HepG2 (cell line): Measurements from ENCODE around the gene TSEN34. TPM values are rescaled to one million over a fixed set of nuclear protein-coding genes. Genes with fewer than 3 reads are reported as not detected.
"Not testable (repeated sequence)": the region's sequence is repeated elsewhere in the genome, so short reads cannot be mapped to it uniquely, and the experiment has no call there.

Experiments used
- ATAC-seq: fragments of 200-7000 bp; cut with Tn5 transposase; 3 replicates; pipeline ENCODE4 v1.9.1; 2020; ENCODE audit warnings: mild to moderate bottlenecking, moderate library complexity
- BruUV-seq: library from RNA; stranded (reverse); fragments of 400-500 nt; replicated peaks from 2 replicates; lab custom pipeline; 2021; lab: Mats Ljungman, UMichigan
- CTCF ChIA-PET: fragments of 300-600 bp; formaldehyde crosslinking; extraction: SDS; loops from one replicate; lab custom pipeline; 2021; ENCODE audit warnings: low total read pairs, inconsistent platforms, low intra/inter-chr PET ratio; lab: Yijun Ruan, JAX
- POLR2A ChIA-PET: fragments of 350-600 bp; sonication (Branson Sonifier 250); formaldehyde crosslinking; loops from one replicate; lab custom pipeline; 2020; ENCODE audit warnings: antibody characterized with exemption, inconsistent platforms; lab: Yijun Ruan, JAX
- DNase-seq: peaks from one replicate; pipeline ENCODE4 v3.0.0-alpha.2; 2015; ENCODE audit warnings: low spot score
- FAIRE-seq: peaks from 3 replicates; lab custom pipeline; 2011; peaks lifted over from hg19 to GRCh38; lab: Jason Lieb, UNC
- H2AFZ ChIP-seq: one replicate; pipeline ENCODE4 v1.6.1; 2011; ENCODE audit warnings: low read length, inconsistent platforms
- H3K27ac ChIP-seq: fragments of 300-600 bp; 3 replicates; pipeline ENCODE4 v1.8.0; 2011; ENCODE audit warnings: mixed run types, mild to moderate bottlenecking, mixed read lengths, low read length, inconsistent platforms; ENCODE audit not compliant: insufficient read depth; ENCODE audit errors: extremely low read length
- H3K27me3 ChIP-seq, 2 experiments: fragments of 200-600 bp in 1 of 2; 2 replicates in 1 of 2; 3 replicates in 1 of 2; pipeline versions ENCODE4 v1.6.0 to v1.8.0; 2011; ENCODE audit warnings: low read length in 2 of 2, mild to moderate bottlenecking in 2 of 2, moderate library complexity in 2 of 2, inconsistent platforms in 1 of 2; ENCODE audit not compliant: insufficient read depth in 2 of 2, control insufficient read depth in 1 of 2
- H3K36me3 ChIP-seq, 2 experiments: fragments of 200-600 bp in 1 of 2; replicated peaks in 1 of 2; 2 replicates in 1 of 2; 3 replicates in 1 of 2; pipeline versions ENCODE4 v1.5.1 to v1.8.0; 2011; ENCODE audit warnings: low read length in 2 of 2, inconsistent platforms in 1 of 2; ENCODE audit not compliant: insufficient read depth in 2 of 2, control insufficient read depth in 1 of 2
- H3K4me1 ChIP-seq: 2 replicates; pipeline ENCODE4 v1.5.1; 2012; ENCODE audit warnings: low read length, inconsistent platforms; ENCODE audit not compliant: insufficient read depth
- H3K4me2 ChIP-seq: 2 replicates; pipeline ENCODE4 v1.6.0; 2011; ENCODE audit warnings: low read depth, low read length, inconsistent platforms
- H3K4me3 ChIP-seq, 3 experiments: fragments of 200-600 bp in 1 of 3; sonication (generic), shearing (Covaris generic) in 1 of 3; replicated peaks in 1 of 3; 2 replicates each; pipeline ENCODE4 v1.5.1; 2011 to 2016; ENCODE audit warnings: low read length in 3 of 3, inconsistent platforms in 2 of 3, low read depth in 2 of 3, mild to moderate bottlenecking in 2 of 3, control low read depth in 1 of 3, mixed read lengths in 1 of 3; ENCODE audit not compliant: insufficient read depth in 1 of 3
- H3K79me2 ChIP-seq: one replicate; pipeline ENCODE4 v1.6.1; 2011; ENCODE audit warnings: low read length, inconsistent platforms; ENCODE audit not compliant: insufficient read depth
- H3K9ac ChIP-seq: 2 replicates; pipeline ENCODE4 v1.6.0; 2011; ENCODE audit warnings: mild to moderate bottlenecking, low read depth, low read length, inconsistent platforms; ENCODE audit not compliant: insufficient read depth
- H3K9me3 ChIP-seq: 2 replicates; pipeline ENCODE4 v1.5.1; 2012; ENCODE audit warnings: mild to moderate bottlenecking, low read length
- H4K20me1 ChIP-seq: 2 replicates; pipeline ENCODE4 v1.6.0; 2011; ENCODE audit warnings: inconsistent platforms, mild to moderate bottlenecking, low read length, moderate library complexity; ENCODE audit not compliant: insufficient read depth
- ADNP ChIP-seq: sonication (generic); formaldehyde crosslinking; IDR thresholded peaks from 2 replicates; pipeline ENCODE4 v1.4.0; 2020; ENCODE audit warnings: missing genetic modification reagents
- HOXD1 ChIP-seq: sonication (generic); formaldehyde crosslinking; IDR thresholded peaks from 2 replicates; pipeline ENCODE4 v1.5.0; 2020; ENCODE audit warnings: missing genetic modification reagents
- IKZF4 ChIP-seq: sonication (generic); formaldehyde crosslinking; IDR thresholded peaks from 2 replicates; pipeline ENCODE4 v1.5.1; 2020; ENCODE audit warnings: borderline replicate concordance, mild to moderate bottlenecking, low read depth, missing genetic modification reagents; ENCODE audit errors: not compliant biosample characterization
- NFRKB ChIP-seq: fragments of 450-650 bp; IDR thresholded peaks from 2 replicates; pipeline ENCODE4 v1.6.1; 2017
- SAP130 ChIP-seq: IDR thresholded peaks from 2 replicates; pipeline ENCODE4 v1.6.1; 2016; ENCODE audit warnings: low read depth
- SP4 ChIP-seq: sonication (generic); formaldehyde crosslinking; IDR thresholded peaks from 2 replicates; pipeline ENCODE4 v1.8.1; 2023; ENCODE audit warnings: mild to moderate bottlenecking, missing genetic modification reagents
- ZNF235 ChIP-seq: sonication (generic); formaldehyde crosslinking; IDR thresholded peaks from 2 replicates; pipeline ENCODE4 v1.8.1; 2023; ENCODE audit warnings: mild to moderate bottlenecking, missing genetic modification reagents, borderline replicate concordance
- ZNF451 ChIP-seq: sonication (generic); formaldehyde crosslinking; IDR thresholded peaks from 2 replicates; pipeline ENCODE4 v1.5.0; 2020; ENCODE audit warnings: mild to moderate bottlenecking, missing genetic modification reagents
- ZNF850 ChIP-seq: sonication (generic); formaldehyde crosslinking; conservative IDR thresholded peaks from 2 replicates; pipeline ENCODE4 v1.9.0; 2021; ENCODE audit warnings: mild to moderate bottlenecking, missing genetic modification reagents
- WGBS: methylation state at CpG from one replicate; pipeline ENCODE4 v1.1.6; 2017; ENCODE audit warnings: low lambda C conversion rate; 5-methylcytosine and 5-hydroxymethylcytosine counted together
- in situ Hi-C: cut with HindIII; loops from 2 replicates; pipeline ENCODE4 v1.10.0; 2017; ENCODE audit warnings: low pct_unique_long_range_greater_than_20kb; ENCODE audit not compliant: extremely low pct_ligation_motif_present
- intact Hi-C: fragments of 100-400 bp; cut with micrococcal nuclease; formaldehyde crosslinking; loops from one replicate; pipeline ENCODE4 v1.10.0; 2022; ENCODE audit not compliant: unreplicated experiment
- polyA plus RNA-seq, 8 experiments: library from polyadenylated mRNA; depleted of rRNA in 3 of 8; stranded (reverse) in 7 of 8; unstranded in 1 of 8; fragments of >200 nt; fragmentation: Illumina TruSeq in 4 of 8; extraction: Trizol in 4 of 8; gene quantifications; 2 replicates each; pipeline versions ENCODE4 v1.2.1 to v1.2.3, GENCODE V29; 2011 to 2016; ENCODE audit warnings: low read depth in 4 of 8, missing spikeins in 1 of 8, mixed read lengths in 1 of 8; ENCODE audit not compliant: insufficient read depth in 1 of 8
- total RNA-seq, 5 experiments: library from RNA; depleted of rRNA; stranded (reverse); fragments of >200 nt; fragmentation: Illumina TruSeq; extraction: Trizol; gene quantifications; 2 replicates each; pipeline ENCODE4 v1.2.3, GENCODE V29; 2016; ENCODE audit warnings: low read depth in 1 of 5
- TF ChIP-seq, protein P1 (sequence below): sonication (generic); formaldehyde crosslinking; IDR thresholded peaks from 2 replicates; pipeline ENCODE4 v1.4.0; 2020; ENCODE audit warnings: mild to moderate bottlenecking, missing genetic modification reagents
- TF ChIP-seq, protein P2 (sequence below): sonication (generic); formaldehyde crosslinking; conservative IDR thresholded peaks from 2 replicates; pipeline ENCODE4 v1.8.0; 2022; ENCODE audit warnings: low read depth, missing genetic modification reagents
- TF ChIP-seq, protein P3 (sequence below): sonication (generic); formaldehyde crosslinking; conservative IDR thresholded peaks from 2 replicates; pipeline ENCODE4 v1.5.0; 2020; ENCODE audit warnings: missing genetic modification reagents

TSEN34 gene
- total and polyA plus RNA-seq, 2 of the 13 experiments (the other 11 are each of a cell fraction or from before 2014, with no cell fraction given): 55.1 to 65.4 TPM

DNA sequence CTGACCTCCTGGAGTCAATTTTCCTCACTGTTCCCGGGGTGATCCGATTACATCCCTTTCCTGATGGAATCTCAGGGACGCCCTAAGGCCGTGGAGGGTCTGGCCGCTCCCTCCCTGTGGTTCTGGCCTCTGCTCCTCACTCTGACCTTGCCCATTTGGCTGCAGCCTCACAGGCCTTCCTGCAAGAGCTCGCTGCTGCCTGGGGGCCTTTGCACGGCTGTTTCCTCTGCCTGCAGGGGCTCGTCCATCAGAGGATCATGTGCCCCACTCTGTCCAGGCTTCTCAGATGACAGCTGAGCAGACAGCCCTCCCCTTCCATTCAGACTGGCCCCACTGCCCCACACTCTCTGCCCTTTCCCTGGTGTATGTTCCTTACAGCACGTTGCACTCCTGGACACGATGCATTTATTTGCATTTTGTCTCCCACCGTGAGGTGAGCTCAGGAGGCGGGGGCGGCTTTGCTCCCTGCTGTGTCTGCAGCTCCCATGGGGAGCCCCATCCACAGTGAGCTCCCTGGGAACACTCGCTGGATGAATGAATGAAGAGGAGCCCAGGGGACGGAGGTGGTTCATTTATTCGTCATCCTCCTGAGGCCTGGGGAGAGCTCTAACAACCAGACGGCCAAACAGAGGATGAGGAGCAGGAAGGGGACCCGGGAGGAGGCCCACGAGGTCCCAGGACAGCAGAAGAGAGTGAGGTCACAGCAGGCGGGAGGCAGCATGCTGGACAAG lies 26.6 kb downstream of the TSEN34 start:
- TF ChIP-seq SAP130 (CRISPR knock-in tag): peak; percentile 29; the same call in 1 of the 2 replicates
- H4K20me1 ChIP-seq, H3K79me2 ChIP-seq, CTCF ChIA-PET, H3K4me2 ChIP-seq, BruUV-seq, DNase-seq, FAIRE-seq, H3K36me3 ChIP-seq, H2AFZ ChIP-seq, H3K9me3 ChIP-seq, H3K27ac ChIP-seq, in situ Hi-C loops, H3K9ac ChIP-seq, ATAC-seq, intact Hi-C loops, H3K27me3 ChIP-seq: not testable (repeated sequence)
- POLR2A ChIA-PET: interaction anchor here (1.0 to 1.2 kb wide), 2 partner anchors 9 to 17 kb away, joined by 3 read pairs; no protein-coding TSS in a partner anchor
- Histone ChIP-seq H3K4me1 (peaks cover 21% of the 10 kb centered on the region), H3K4me3 (peak overlapping the region in 1 of 3 experiments; percentile 28; a peak in 1 of 6 replicates)
- 14% methylated on average over 14 of the region's 20 CpGs for WGBS

DNA sequence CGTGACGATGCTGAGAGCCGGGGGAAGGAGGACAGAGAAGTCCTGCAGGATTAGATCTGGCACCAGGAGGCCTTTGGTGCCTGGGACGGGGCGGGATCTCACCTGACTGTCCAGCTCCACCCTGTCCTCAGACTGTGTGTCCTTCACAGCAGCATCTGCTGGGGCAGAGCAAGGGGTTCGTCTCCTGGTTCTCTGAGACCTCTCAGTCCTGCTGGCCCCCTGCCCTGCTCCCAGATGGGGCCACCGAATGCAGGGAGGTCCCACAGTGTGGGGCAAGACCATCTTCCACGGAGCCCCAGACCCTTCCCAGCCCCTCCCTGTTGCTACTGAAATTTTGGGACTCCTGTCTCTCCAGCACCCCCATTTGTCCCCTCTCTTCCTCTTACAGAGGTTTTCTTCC lies 27.2 kb downstream of the TSEN34 start:
- H2AFZ ChIP-seq: no peak overlapping the region
- H3K4me3 ChIP-seq: peak overlapping the region in 1 of 3 experiments; percentile 28; a peak in 1 of 6 replicates
- DNase-seq (no peak), FAIRE-seq (no peak), ATAC-seq (peak; percentile 10; the same call in 1 of the 3 replicates)
- H3K4me2 ChIP-seq: no peak overlapping the region; the same call in 1 of the 2 replicates
- H4K20me1 ChIP-seq: no peaks in the 10 kb centered on the region
- 33% methylated on average over 1 of the region's 8 CpGs for WGBS
- H3K4me1 ChIP-seq: peaks cover 21% of the 10 kb centered on the region
- no TSS peak for BruUV-seq
- H3K9ac ChIP-seq: no peak overlapping the region
- H3K36me3 ChIP-seq: no peaks in the 10 kb centered on the region
- POLR2A ChIA-PET: interaction anchor here (1.2 kb wide), 1 partner anchor 9 kb away, joined by 3 read pairs; no protein-coding TSS in a partner anchor
- in situ Hi-C loops (no loop called here), intact Hi-C loops (no loop called here)
- no peaks in the 10 kb centered on the region for H3K79me2 ChIP-seq
- CTCF ChIA-PET: no interaction called here
- no peaks in the 10 kb centered on the region for H3K9me3 ChIP-seq
- no peak for TF ChIP-seq NFRKB
- TF ChIP-seq, protein P1, sequence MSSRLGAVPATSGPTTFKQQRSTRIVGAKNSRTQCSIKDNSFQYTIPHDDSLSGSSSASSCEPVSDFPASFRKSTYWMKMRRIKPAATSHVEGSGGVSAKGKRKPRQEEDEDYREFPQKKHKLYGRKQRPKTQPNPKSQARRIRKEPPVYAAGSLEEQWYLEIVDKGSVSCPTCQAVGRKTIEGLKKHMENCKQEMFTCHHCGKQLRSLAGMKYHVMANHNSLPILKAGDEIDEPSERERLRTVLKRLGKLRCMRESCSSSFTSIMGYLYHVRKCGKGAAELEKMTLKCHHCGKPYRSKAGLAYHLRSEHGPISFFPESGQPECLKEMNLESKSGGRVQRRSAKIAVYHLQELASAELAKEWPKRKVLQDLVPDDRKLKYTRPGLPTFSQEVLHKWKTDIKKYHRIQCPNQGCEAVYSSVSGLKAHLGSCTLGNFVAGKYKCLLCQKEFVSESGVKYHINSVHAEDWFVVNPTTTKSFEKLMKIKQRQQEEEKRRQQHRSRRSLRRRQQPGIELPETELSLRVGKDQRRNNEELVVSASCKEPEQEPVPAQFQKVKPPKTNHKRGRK (CRISPR knock-in tag): no peak
- TF ChIP-seq, protein P2, sequence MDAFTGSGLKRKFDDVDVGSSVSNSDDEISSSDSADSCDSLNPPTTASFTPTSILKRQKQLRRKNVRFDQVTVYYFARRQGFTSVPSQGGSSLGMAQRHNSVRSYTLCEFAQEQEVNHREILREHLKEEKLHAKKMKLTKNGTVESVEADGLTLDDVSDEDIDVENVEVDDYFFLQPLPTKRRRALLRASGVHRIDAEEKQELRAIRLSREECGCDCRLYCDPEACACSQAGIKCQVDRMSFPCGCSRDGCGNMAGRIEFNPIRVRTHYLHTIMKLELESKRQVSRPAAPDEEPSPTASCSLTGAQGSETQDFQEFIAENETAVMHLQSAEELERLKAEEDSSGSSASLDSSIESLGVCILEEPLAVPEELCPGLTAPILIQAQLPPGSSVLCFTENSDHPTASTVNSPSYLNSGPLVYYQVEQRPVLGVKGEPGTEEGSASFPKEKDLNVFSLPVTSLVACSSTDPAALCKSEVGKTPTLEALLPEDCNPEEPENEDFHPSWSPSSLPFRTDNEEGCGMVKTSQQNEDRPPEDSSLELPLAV (CRISPR knock-in tag): no peak
- TF ChIP-seq SP4 (CRISPR knock-in tag): no peak
- TF ChIP-seq ADNP: no peak
- TF ChIP-seq, protein P3, sequence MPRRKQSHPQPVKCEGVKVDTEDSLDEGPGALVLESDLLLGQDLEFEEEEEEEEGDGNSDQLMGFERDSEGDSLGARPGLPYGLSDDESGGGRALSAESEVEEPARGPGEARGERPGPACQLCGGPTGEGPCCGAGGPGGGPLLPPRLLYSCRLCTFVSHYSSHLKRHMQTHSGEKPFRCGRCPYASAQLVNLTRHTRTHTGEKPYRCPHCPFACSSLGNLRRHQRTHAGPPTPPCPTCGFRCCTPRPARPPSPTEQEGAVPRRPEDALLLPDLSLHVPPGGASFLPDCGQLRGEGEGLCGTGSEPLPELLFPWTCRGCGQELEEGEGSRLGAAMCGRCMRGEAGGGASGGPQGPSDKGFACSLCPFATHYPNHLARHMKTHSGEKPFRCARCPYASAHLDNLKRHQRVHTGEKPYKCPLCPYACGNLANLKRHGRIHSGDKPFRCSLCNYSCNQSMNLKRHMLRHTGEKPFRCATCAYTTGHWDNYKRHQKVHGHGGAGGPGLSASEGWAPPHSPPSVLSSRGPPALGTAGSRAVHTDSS (CRISPR knock-in tag): no peak
- TF ChIP-seq HOXD1: no peak
- TF ChIP-seq ZNF235 (CRISPR knock-in tag): no peak
- no peak for TF ChIP-seq ZNF451
- no peak for TF ChIP-seq ZNF850 (CRISPR knock-in tag)
- TF ChIP-seq IKZF4 (CRISPR knock-in tag): no peak
- peaks cover 3 to 12% of the 10 kb centered on the region in 2 experiments; a peak in 4 of 5 replicates for H3K27me3 ChIP-seq
- no peak overlapping the region for H3K27ac ChIP-seq
